IPS-15b (cell line): ENCODE data around the gene ANGPTL2.

Experiments used
- H3K27me3 ChIP-seq: one replicate; pipeline ENCODE4 v1.6.1; 2013; ENCODE audit warnings: low read length; ENCODE audit not compliant: control insufficient read depth, insufficient read depth
- H3K36me3 ChIP-seq: one replicate; pipeline ENCODE4 v1.6.1; 2013; ENCODE audit warnings: low read length; ENCODE audit not compliant: control insufficient read depth, insufficient read depth
- H3K4me1 ChIP-seq: one replicate; pipeline ENCODE4 v1.6.1; 2013; ENCODE audit warnings: mild to moderate bottlenecking, low read length; ENCODE audit not compliant: control insufficient read depth, insufficient read depth
- H3K4me3 ChIP-seq: one replicate; pipeline ENCODE4 v1.5.1; 2013; ENCODE audit warnings: low read depth, low read length
- H3K9ac ChIP-seq: one replicate; pipeline ENCODE4 v1.6.1; 2013; ENCODE audit warnings: low read depth, mild to moderate bottlenecking, low read length
- H3K9me3 ChIP-seq: one replicate; pipeline ENCODE4 v1.6.1; 2013; ENCODE audit warnings: mild to moderate bottlenecking, low read length; ENCODE audit not compliant: control insufficient read depth, insufficient read depth

The ANGPTL2 gene

GRCh38 chr9:127139775-127140174, 17.3 kb upstream of the ANGPTL2 start:
- H3K4me3 ChIP-seq: no peak overlapping the region
- no peaks in the 10 kb centered on the region for H3K27me3 ChIP-seq
- H3K4me1 ChIP-seq: peaks cover 5% of the 10 kb centered on the region
- peaks cover 2% of the 10 kb centered on the region for H3K36me3 ChIP-seq
- H3K9me3 ChIP-seq: no peaks in the 10 kb centered on the region
- no peak overlapping the region for H3K9ac ChIP-seq

GRCh38 chr9:127139071-127139731, 16.8 kb upstream of the ANGPTL2 start:
- no peaks in the 10 kb centered on the region for H3K27me3 ChIP-seq
- H3K9ac ChIP-seq: no peak overlapping the region
- H3K4me3 ChIP-seq: no peak overlapping the region
- H3K36me3 ChIP-seq: peaks cover 2% of the 10 kb centered on the region
- H3K9me3 ChIP-seq: no peaks in the 10 kb centered on the region
- H3K4me1 ChIP-seq: peaks cover 5% of the 10 kb centered on the region

- H3K27me3 ChIP-seq: no peaks in the 10 kb centered on the region
- H3K9ac ChIP-seq: no peak overlapping the region
- H3K36me3 ChIP-seq: peaks cover 2% of the 10 kb centered on the region
- no peak overlapping the region for H3K4me3 ChIP-seq
- H3K4me1 ChIP-seq: peaks cover 7% of the 10 kb centered on the region
- H3K9me3 ChIP-seq: no peaks in the 10 kb centered on the region
Observed at GRCh38 chr9:127138444-127138843, 16.0 kb upstream of the ANGPTL2 start.

- Histone ChIP-seq H3K4me3 (no peak overlapping the region), H3K9me3 (no peaks in the 10 kb centered on the region), H3K27me3 (no peaks in the 10 kb centered on the region), H3K36me3 (peaks cover 2% of the 10 kb centered on the region), H3K9ac (no peak overlapping the region), H3K4me1 (peaks cover 12% of the 10 kb centered on the region)
Observed at GRCh38 chr9:127137640-127138360, 15.4 kb upstream of the ANGPTL2 start.

GRCh38 chr9:127136880-127137639, 14.6 kb upstream of the ANGPTL2 start:
- Histone ChIP-seq H3K9ac (no peak overlapping the region), H3K27me3 (no peaks in the 10 kb centered on the region), H3K4me1 (peaks cover 7% of the 10 kb centered on the region), H3K36me3 (peaks cover 2% of the 10 kb centered on the region), H3K9me3 (no peaks in the 10 kb centered on the region), H3K4me3 (no peak overlapping the region)

GRCh38 chr9:127136081-127136879, 13.8 kb upstream of the ANGPTL2 start:
- H3K4me3 ChIP-seq: no peak overlapping the region
- peaks cover 7% of the 10 kb centered on the region for H3K4me1 ChIP-seq
- peaks cover 2% of the 10 kb centered on the region for H3K36me3 ChIP-seq
- H3K27me3 ChIP-seq: no peaks in the 10 kb centered on the region
- no peaks in the 10 kb centered on the region for H3K9me3 ChIP-seq
- no peak overlapping the region for H3K9ac ChIP-seq

- Histone ChIP-seq H3K9me3 (no peaks in the 10 kb centered on the region), H3K9ac (no peak overlapping the region), H3K27me3 (no peaks in the 10 kb centered on the region), H3K4me1 (peaks cover 10% of the 10 kb centered on the region), H3K4me3 (no peak overlapping the region), H3K36me3 (peaks cover 2% of the 10 kb centered on the region)
Observed at GRCh38 chr9:127135056-127135745, 12.8 kb upstream of the ANGPTL2 start.

- no peaks in the 10 kb centered on the region for H3K27me3 ChIP-seq
- peaks cover 2% of the 10 kb centered on the region for H3K36me3 ChIP-seq
- H3K9me3 ChIP-seq: no peaks in the 10 kb centered on the region
- H3K4me3 ChIP-seq: no peak overlapping the region
- H3K4me1 ChIP-seq: peaks cover 10% of the 10 kb centered on the region
- H3K9ac ChIP-seq: no peak overlapping the region
Observed at GRCh38 chr9:127133739-127134167, 11.3 kb upstream of the ANGPTL2 start.

GRCh38 chr9:127132921-127133647, 10.6 kb upstream of the ANGPTL2 start:
- no peaks in the 10 kb centered on the region for H3K9me3 ChIP-seq
- H3K36me3 ChIP-seq: peaks cover 2% of the 10 kb centered on the region
- H3K9ac ChIP-seq: no peak overlapping the region
- H3K27me3 ChIP-seq: no peaks in the 10 kb centered on the region
- peaks cover 10% of the 10 kb centered on the region for H3K4me1 ChIP-seq
- H3K4me3 ChIP-seq: no peak overlapping the region

- H3K9ac ChIP-seq: no peak overlapping the region
- H3K4me1 ChIP-seq: peaks cover 10% of the 10 kb centered on the region
- H3K27me3 ChIP-seq: no peaks in the 10 kb centered on the region
- no peaks in the 10 kb centered on the region for H3K9me3 ChIP-seq
- H3K4me3 ChIP-seq: no peak overlapping the region
- H3K36me3 ChIP-seq: no peaks in the 10 kb centered on the region
Observed at GRCh38 chr9:127132375-127132774, 9.9 kb upstream of the ANGPTL2 start.
